Measurements from ENCODE around the gene TMEM185A.
"Not testable (repeated sequence)": the region's sequence is repeated elsewhere in the genome, so short reads cannot be mapped to it uniquely, and the experiment has no call there.

GRCh38 chrX:149549701-149550100 lies 81.9 kb downstream of the TMEM185A start, which contains the start of gene HSFX3:
- not testable (repeated sequence) for TF ChIP-seq EZH2 (IDR thresholded peaks at IDR 0.05); TCF7L2 (IDR thresholded peaks at IDR 0.05; ENCODE audit: borderline replicate concordance, extremely low read depth, insufficient read depth, insufficient read length); RAD21 (IDR thresholded peaks at IDR 0.05; ENCODE audit: low read depth); CTCF (IDR thresholded peaks at IDR 0.05 in 2 of 3, conservative IDR thresholded peaks at IDR 0.05 in 1 of 3; ENCODE audit: borderline replicate concordance in 1 of 3, insufficient read depth in 1 of 3, low read depth in 2 of 3, low read length in 2 of 3); ZNF274 (IDR thresholded peaks at IDR 0.05; ENCODE audit: low read depth, low read length); SRF (IDR thresholded peaks at IDR 0.05; ENCODE audit: low read depth)
- TF ChIP-seq, protein P1, sequence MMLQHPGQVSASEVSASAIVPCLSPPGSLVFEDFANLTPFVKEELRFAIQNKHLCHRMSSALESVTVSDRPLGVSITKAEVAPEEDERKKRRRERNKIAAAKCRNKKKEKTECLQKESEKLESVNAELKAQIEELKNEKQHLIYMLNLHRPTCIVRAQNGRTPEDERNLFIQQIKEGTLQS (IDR thresholded peaks at IDR 0.05) = not testable (repeated sequence)
